ENCODE results near the gene CDCA4.
"Not testable (repeated sequence)": the region's sequence is repeated elsewhere in the genome, so short reads cannot be mapped to it uniquely, and the experiment has no call there.

The CDCA4 gene

GRCh38 chr14:105030836-105031396, 10.0 kb upstream of the CDCA4 start:
- no peak for DNase-seq

GRCh38 chr14:105030194-105030593, 9.3 kb upstream of the CDCA4 start:
- no peak for DNase-seq

GRCh38 chr14:105029402-105029801, 8.5 kb upstream of the CDCA4 start:
- DNase-seq, result no peak

DNA sequence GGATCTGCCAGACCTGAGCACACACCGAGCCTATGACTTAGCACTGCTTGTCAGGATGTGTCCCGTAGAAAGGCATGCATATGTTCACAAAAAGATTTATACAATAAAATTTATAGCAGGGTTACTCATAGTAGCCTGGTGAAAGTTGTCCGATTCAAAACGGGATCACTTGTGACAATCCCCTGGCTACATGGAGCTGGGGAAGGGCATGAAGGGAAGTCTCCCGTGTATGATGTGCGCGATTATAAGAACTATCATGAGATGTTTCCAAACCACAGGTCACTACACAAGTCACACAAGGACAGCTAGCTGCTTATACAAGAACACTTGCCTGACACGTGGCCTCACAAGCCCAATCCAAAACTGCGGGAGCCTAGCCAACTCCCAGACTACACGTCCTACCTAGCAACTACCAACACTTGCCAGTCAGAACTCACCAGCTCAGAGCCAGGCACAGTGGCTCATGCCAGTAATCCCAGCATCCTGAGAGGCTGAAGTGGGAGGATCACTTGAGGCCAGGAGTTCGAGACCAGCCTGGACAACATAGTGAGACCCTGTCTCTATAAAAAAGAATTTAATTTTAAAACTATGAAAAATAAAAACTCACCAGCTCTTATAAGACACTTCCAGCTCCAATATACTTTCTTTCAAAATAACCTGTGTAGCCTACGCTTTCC, 7.5 kb upstream of the CDCA4 start:
- no peak for DNase-seq

DNA sequence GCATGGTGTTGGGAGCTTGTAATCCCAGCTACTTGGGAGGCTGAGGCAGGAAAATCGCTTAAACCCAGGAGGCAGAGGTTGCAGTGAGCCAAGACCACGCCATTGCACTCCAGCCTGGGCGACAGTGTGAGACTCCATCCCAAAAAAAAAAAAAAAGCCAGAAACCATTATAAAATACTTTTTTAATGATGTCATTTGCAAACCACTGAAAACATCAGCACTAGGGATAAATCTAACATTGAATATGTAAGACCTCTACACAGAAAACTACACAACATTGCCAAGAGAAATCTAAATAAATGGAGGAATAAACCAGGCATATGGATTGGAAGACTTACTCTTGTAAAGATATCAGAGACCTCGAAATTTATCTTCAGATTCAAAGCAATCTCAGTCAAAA, 6.8 kb upstream of the CDCA4 start:
- DNase-seq, result not testable (repeated sequence)

DNA sequence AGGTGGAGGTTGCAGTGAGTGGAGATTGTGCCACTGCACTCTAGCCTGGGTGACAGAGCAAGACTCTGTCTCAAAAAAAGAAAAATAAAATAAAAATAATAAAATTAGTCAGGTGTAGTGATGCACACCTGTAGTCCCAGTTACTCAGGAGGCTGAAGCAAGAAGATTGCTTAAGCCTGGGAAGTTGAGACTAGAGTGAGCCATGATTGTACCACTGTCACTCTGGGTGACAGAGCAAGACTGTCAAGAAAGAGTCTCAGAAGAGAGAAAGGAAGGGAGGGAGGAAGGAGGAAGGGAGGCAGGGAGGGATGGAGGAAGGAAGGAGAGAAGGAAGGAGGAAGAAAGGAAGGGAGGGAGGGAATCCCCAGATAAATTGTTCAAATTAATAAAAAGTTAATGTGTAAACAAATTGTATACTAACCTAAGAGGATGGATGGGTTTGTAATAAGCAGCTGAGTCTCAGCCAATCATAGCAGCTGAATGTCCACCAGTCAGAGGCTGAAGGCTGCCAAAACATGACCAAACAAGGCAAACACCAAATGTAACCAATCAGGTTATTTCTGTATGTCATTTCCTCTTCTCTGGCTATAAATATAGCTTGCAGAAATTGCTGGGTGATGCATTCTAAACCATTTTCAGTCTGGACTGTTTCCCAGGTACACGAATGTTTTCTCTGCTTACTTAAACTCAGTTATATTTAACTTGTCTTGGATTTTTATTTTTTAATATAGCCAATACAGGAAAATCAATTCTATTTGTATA, 6.1 kb upstream of the CDCA4 start:
- no peak for DNase-seq

GRCh38 chr14:105026033-105026785, 5.3 kb upstream of the CDCA4 start:
- no peak for DNase-seq

- no peak for DNase-seq
These were observed 4.5 kb upstream of the CDCA4 start for GRCh38 chr14:105025429-105025828.

GRCh38 chr14:105023791-105024480, 3.1 kb upstream of the CDCA4 start:
- no peak for DNase-seq

DNA sequence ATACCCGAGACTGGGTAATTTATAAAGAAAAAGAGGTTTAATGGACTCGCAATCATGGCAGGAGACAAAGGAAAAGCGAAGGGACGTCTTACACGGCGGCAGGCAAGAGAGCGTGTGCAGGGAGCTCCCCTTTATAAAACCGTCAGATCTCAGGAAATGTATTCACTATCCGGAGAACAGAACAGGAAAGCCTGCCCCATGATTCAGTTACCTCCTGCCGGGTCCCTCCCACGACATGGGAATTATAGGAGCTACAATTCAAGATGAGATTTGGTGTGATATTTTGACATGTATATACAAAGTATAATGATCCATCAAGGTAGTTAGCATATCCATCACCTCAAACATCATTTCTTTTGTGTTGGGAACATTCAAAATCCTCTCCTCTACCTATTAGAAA, 2.3 kb upstream of the CDCA4 start:
- no peak for DNase-seq

DNA sequence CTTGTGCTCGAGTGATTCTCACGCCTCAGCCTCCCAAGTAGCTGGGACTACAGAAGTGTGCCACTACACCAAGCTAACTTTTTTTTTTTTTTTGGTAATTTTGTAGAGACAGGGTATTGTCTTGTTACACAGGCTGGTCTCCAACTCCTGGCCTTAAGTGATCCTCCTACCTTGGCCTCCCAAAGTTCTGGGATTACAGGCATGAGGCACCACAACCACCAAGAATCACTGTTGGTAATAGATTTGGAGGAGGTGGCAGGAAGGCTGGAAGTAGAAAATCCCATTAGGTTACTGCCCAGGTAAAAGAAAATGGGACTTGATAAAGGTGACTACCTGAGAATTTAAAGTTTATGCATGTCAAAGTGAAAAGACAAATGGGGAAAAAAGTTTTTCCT, 1.4 kb upstream of the CDCA4 start:
- no peak for DNase-seq

- DNase-seq, result peak; percentile 61
These were observed 883 bp upstream of the CDCA4 start for GRCh38 chr14:105021656-105022275.

DNA sequence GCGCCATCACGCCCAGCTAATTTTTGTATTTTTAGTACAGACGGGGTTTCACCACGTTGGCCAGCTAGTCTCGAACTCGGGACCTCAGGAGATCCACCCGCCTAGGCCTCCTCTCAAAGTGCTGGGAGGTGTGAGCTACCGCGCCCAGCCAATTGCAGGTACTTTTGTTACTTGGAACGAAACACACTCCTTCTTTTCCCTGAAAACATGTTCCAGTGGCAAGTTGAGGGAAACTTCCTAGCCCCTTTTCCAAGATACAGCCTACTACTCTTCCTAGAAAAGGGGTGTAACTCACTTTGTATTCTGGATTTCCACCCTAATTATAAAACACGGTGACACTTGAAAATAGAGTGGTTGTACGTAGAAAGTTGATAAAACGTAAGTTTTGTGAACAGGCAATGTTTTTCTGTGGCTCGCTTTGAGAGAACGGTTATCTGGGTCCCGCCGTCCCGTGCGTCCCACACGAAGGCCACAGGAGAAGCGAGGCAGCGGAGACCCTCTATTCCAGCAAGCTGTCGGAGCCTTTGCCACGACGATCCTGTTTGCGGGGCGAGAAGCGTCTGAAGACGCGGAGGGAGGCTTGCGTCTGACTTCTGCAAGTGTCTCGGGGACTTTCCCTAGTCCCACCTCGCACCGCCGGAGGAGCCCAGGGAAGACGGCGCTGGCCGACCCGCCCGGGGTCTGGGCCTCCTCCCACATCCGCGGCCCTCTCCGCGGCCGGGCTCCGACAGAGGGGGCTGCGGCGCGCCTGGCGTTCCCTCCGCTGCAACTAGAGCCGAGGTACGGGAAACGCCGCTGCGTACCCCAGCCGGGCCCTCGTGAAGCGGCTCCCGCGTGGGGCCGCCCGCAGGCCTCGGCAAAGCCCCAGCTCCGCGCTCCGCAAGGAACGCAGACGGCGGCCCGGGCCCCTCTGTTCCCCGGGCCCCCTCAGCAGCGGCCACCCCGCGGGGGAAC, 745 bp downstream of the CDCA4 start:
- no peak for DNase-seq

DNA sequence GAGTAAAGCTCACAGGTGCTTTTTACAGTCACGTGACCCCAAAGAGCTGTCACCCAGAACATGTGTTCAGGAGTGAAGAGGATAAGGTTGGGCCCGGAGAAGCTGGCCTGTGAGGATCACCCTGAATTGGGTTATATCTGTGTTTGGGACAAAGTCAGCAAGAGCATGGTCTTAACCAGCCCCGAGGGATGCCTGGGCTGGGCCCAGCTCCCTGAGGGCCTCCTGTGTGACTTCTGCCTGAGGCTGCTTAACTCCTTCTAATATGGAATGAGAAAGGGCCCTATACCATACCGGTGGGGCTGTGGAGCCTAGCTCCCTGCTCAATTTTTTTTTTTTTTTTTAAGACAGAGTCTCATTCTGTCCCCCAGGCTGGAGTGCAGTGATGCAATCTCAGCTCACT, 2.5 kb downstream of the CDCA4 start:
- DNase-seq, result no peak

DNA sequence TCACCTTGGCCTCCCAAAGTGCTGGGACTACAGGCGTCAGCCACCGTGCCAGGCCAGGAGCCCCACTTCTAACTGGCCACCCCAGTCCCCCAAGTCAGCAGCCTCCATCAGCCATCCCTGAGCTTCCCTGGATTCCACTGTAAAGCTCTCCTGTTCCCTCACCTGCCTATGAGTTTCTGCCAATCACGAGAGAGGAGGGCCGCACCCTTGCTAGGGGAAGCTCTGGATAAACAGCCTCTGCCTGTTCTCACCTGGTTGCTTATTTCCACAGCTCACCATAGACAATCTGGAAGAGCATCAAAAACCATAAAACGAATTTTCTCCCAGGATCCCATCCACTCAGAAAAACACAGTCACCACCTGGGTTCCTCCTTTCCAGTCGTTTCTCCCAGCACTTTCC, 5.0 kb downstream of the CDCA4 start:
- DNase-seq, result peak; percentile 25

- DNase-seq, result no peak
These were observed 5.6 kb downstream of the CDCA4 start for GRCh38 chr14:105015242-105015641.

- no peak for DNase-seq
These were observed 6.3 kb downstream of the CDCA4 start for GRCh38 chr14:105014631-105015030.

DNA sequence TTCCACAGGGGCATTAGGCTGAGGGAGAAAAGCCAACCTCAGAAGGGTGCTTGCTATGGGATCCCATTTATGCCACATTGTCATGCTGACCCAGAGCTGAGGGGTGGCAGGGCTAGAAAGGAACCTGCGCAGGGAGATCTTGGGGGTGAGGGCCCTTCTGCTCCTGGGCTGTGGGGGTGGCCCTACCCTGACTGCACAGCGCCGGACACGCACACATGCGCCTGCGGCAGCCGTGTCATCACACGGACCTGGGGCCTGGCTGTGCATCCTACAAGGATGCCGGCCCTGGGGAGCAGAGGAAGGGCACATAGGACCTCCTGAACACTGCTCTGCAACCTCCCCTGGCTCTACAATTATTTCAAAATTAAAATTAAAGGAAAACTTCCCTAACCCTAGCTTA, 6.9 kb downstream of the CDCA4 start:
- DNase-seq, result no peak

GRCh38 chr14:105013150-105013785, 7.6 kb downstream of the CDCA4 start:
- DNase-seq, result peak; percentile 94

DNA sequence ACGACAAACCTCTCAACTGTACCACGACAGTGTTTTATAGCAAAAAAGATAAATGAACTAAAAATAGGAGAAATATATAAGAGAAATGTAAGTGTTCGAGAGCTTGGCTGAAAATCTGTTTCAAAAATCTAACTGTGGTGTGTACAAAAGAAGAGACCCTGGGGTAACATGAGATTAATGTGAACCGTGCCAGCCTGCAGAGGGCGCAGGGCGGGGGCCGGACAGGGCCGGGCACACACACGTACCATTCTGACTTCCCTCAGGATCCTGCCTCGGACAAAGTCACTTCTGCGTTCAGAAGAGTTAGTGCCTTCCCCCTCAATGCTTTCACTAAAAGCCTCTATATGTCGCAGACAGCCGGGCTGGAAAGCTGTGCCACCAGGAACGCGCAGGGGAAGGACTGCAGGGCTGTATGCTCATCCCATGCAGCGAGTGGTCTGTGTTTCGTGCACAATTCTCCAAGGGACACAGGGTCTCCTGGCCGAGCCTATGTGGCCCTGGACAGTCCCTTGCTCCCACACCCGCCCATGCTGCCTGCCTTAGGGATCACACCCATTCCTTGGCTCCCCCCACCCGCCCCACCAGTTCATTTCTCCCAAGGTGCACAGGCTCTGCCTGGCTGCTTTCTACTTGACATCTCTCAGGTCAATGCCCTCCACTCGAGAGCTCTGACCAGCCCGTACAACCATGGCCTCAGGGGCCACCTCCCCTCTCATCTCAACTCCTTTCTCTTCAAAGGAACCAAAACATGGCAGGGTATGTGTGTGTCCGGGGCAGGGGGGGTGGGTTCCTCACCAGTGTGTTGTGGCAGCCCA, 8.5 kb downstream of the CDCA4 start:
- DNase-seq, result peak; percentile 44

All from NCI-H526 treated with DMSO at 0.1 percent for 48 hours (cell line).